GM19035 (cell line): ENCODE results near the gene CIITA.

Experiments
- ATAC-seq: cut with Tn5 transposase; IDR thresholded peaks from one replicate; pipeline ENCODE4 v1.9.1; 2021; ENCODE audit not compliant: unreplicated experiment

The CIITA gene

GRCh38 chr16:10935226-10935915, 58.4 kb downstream of the CIITA start:
- ATAC-seq, result no peak

DNA sequence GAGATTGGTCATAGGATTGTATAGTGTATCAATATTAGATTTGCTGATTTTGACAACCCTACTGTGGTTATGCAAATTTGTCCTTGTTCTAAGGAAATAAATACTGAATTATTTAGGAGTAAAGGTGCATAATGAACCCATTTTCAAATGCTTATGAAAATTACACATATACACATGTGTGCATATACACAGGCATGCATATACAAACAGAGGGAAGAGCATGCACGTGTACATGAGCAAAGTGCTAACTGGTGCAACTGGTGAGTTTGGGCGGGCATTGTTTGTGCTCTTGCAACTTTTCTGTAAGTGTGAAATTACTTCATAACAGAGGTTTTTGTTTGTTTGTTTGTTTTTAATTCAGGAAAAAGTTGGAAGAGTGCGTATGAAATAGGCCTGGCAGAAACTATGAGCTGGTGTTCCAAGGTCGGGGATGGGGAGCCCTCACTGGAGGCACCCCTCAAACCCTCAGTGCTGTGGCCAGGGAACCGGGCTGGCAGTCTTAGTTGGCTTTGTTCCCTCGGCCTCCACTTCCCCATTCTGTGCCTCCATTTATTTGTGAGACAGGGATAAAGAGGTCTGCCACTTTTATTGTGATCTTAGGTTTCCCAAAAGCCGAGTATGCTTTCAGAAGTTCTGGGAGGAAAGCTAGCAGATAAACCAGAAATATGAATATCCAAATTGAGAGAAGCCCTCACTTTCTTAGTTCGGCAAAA, 59.4 kb downstream of the CIITA start:
- ATAC-seq, result no peak

DNA sequence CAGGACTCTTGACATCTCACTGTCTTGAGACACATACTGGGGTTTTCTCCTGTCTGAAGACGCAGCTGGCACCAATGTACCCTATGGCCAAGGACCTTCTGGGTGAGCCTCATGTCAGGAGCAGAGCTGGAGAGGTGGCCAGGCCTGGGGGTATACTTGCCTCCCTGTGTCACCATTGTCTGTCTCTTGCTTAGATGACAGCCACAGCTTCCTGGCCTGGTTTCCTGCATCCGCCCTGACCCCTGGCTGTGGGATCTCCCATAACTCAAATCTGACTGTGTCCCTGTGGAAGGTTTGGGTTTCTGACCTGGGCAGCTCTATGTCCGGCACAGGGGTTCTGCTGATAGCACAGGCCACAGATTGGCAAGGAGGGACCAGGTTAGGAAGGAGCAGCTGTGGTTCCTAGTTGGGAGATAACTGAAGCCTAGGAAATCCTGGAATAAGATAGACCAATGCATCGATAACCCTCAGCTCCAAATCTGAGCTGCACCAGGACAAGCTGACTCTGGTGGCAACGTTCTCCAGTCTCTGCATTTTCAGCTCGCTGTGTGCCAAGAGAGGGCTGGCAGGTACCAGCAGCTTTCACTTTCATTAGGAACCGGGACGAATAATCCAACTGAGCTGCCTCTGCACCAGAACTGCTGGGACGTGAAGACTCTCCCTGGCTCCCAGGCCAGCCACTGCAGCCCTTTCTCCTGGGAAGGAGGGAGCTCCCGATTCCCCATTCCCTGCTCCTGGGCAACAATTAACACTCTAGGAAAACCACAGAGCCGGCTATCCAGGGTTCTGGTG, 60.3 kb downstream of the CIITA start:
- no peak for ATAC-seq

- ATAC-seq, result no peak
Measured at GRCh38 chr16:10938321-10938720, 61.3 kb downstream of the CIITA start.

- ATAC-seq, result no peak
Measured at GRCh38 chr16:10938796-10939648, 62.0 kb downstream of the CIITA start.

GRCh38 chr16:10939649-10940234, 62.7 kb downstream of the CIITA start:
- no peak for ATAC-seq

GRCh38 chr16:10940501-10941079, 63.6 kb downstream of the CIITA start:
- ATAC-seq, result no peak

DNA sequence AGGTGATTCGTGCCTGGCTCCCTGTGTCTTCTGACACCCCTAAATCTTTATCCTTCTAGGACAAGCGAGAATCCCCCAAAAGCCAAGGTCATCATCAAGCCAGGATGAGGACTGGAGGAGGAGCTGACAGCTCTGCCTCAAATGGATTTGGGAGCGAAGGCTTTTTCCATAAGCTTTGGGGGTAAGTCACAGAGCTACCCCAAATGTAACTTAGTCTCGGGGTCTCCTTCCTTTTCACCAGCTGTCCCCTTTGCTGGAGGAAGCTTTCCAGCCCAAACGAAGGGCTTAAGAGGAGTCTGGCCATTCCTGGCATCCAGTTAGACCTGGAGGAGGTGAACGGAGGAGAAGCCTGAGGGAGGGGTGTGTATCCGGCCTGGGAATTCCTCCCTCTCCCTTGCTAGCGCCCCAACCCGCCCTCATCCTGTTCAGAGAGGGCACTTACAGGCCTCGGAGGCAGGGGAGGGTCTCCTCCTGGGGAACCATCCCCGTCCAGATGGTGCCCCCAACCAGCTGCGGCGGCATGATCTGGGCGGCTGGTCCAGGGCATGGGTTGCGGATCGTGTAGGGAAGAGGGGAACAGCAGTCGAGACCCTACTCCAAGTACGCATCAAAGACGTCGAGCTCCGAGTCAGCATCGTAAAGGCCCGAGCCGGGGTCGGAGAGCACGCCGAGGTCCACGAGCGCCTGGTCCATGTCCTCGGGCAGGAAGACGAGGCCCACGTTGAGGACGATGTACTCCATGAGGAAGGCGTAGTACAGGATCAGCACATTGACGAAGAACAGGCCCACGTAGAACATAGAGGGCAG, 64.3 kb downstream of the CIITA start:
- ATAC-seq, result no peak

DNA sequence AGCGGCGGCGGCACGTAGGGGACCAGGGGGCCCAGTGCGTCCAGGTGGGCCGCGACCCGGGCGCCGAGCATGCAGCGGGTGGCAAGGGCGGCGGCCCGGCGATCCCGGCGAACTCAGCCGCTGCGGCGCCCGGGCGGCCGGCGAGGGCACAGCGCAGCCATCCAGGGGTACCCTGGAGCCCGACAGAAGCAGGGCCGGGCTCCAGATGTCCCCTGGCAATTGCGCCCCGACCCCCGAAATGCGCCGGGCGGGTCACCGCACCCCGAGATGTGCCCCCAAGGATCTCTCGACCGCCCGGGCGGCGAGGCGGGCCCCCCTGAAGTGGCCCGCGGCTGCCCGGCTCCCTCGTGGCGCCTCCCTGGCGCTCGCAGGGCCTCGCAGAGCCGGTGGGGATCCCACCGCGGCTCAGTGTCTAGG, 64.9 kb downstream of the CIITA start:
- ATAC-seq, result peak; percentile 5

DNA sequence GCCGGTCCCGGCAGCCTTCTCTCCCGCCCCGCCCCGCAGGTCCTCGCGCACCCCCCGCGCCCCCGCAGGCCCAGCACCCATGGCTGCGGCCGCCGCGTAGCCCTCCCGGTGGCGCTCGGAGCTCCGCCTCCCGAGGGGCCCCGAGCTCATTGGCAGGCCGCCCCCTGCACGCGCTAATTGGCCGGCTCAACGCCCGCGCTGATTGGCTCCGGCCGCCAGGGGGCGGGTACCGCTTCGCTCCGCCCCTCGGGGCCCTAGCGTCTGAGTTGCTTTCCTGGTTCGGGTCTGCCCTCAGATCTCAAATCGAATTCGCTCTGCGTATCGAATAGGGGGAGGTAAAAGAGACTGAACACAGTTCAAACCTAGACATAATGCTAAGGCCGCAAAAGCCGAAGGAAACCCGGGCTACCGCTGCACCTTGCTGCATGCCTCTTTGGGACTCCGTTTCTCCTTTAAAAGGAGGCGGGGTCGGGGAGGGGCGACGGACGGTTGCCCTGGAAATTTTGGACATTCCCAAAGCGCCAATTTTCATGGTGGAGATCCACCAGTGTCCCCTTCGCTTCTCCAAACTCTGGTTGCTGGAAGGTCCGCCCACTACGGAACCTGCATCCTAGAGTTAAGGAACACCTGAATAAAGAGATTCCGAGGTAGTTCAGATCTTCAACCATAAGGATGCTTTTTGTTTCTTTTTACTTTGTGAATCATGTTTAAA, 65.5 kb downstream of the CIITA start, which contains the start of gene DEXI:
TSS of gene DEXI (minus strand) at position 117 of the 712 bp plus-strand sequence. CDS start 463 bp downstream, outside the sequence.
- peak; percentile 65 for ATAC-seq

DNA sequence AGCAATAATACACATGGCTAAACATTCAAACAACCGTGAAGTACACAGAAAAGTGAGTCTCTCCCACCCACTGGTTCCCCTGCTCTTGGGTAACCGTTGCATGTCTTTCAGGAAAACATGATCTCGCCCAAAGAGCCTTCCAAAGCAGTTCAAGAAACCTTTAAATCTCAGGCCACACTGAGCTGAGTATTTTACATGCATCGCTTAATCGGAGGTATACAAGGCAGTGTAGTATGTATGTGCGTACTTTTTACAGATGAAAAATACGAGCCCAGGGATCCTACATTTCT, 66.0 kb downstream of the CIITA start:
- no peak for ATAC-seq

DNA sequence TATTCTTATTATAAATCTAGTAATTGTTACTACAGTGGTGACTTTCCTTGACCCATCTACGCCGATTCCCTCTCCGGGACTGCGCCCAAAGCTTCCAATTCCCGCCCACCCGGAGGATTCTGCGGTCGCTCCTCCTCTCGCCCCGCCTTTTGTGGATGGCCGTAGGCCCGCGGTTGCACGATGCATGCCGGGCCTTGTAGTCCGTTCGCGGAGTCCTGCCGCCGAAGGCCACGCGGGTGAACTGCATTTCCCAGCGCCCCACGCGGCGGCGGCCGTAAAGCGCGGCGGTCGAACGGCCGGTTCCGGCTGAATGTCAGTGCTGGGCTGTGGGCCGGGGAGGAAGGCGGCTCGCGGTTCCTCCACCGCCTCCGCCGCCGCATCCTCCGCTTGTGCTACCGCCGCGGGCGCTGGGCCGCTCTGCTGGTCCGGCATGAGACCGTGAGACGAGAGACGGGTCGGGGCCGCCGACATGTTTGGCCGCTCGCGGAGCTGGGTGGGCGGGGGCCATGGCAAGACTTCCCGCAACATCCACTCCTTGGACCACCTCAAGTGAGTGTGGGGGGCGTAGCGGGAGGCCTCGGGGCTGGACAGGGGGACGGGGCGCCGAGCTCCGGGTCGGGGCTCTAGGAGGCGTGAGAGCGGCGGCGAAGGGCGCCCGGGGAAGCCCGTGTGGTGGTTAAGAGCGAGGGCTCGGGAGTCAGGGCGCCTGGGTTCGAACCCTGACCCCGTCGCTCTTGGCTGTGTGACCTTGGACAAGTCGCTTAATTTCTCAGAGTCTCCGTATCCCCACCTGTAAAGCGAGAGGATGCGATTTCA, 67.5 kb downstream of the CIITA start, which contains the start of gene CLEC16A:
TSS of gene CLEC16A (plus strand) at position 316 of the 816 bp plus-strand sequence. CDS start at position 470, 154 bp downstream.
- ATAC-seq, result peak; percentile 67

- no peak for ATAC-seq
Measured at GRCh38 chr16:10945065-10945787, 68.2 kb downstream of the CIITA start.

- ATAC-seq, result no peak
Measured at GRCh38 chr16:10946308-10946707, 69.3 kb downstream of the CIITA start.

DNA sequence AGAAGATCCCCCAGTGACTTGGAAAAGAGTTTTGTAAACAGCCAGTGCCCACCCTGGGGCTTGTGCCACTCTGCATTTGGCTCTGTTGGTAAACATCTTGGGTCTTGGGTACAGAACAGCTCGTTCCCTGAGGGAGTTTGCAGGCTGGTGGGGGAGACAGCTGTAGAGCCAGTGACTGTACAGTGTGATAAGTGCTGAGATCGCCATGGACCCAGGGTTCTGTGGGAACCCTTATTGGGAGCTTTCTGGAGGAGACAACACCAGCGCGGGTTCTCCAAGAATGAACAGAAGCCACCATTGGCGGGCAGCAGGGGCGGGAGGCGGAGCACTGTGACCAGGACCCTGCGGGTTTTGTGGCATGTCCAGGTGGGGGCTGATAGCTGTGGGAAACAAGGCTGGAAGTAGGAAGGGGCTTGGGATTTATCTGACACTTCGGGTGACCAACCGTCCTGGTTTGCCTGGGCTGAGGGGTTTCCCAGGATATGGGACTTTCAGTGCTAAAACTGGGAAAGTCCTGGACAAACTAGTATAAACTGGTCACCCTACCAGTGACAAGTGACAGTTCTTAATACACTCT, 70.3 kb downstream of the CIITA start:
- no peak for ATAC-seq

GRCh38 chr16:10949424-10949970, 72.5 kb downstream of the CIITA start:
- peak; percentile 46 for ATAC-seq
